ENCODE results near the gene SEH1L. TPM values are rescaled to one million over a fixed set of nuclear protein-coding genes. Genes with fewer than 3 reads are reported as not detected.

The SEH1L gene
- total and polyA plus RNA-seq, 3 experiments from 2014 or later = 25.9 to 141 (median 132) TPM

DNA sequence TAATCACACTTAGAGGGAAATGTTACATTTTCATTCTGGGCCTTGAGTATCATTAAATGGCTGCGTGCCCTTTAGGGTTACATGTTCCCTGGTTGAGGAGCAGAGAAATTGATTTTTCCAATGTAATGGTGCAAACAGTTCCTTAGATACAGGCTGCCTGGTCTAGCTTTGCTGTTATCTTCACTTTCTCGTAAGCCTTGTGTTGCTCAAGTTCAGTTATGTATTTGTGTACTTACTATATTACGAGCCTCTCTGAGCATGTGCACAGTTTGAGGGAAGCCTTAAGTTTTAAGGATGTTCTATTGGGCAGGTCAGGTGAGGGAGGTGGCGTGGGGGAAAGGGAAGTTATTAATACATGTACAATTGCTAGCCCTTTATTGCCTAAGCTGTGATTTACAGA lies 67.0 kb downstream of the SEH1L start:
- peaks cover 11 to 87% (median 32%) of the 10 kb centered on the region in 3 donors for H3K36me3 Mint-ChIP-seq
- Histone ChIP-seq H3K36me3 (ENCODE audit: insufficient read depth, low read length) (peaks cover 54% of the 10 kb centered on the region), H3K27ac (ENCODE audit: low read depth, low read length) (no peak overlapping the region), H3K4me3 (ENCODE audit: low read length) (no peak overlapping the region), H3K4me1 (ENCODE audit: insufficient read depth, low read length) (no peaks in the 10 kb centered on the region), H3K9me3 (ENCODE audit: low read length) (no peaks in the 10 kb centered on the region), H3K27me3 (ENCODE audit: insufficient read depth, low read length, poor library complexity, severe bottlenecking) (no peaks in the 10 kb centered on the region)
- H3K4me1 Mint-ChIP-seq = peaks cover 0 to 15% (median 9%) of the 10 kb centered on the region in 3 donors
- no peaks in the 10 kb centered on the region for H3K9me3 Mint-ChIP-seq
- H3K27me3 Mint-ChIP-seq = no peaks in the 10 kb centered on the region
- ChIA-PET POLR2A (no interaction called here), CTCF (interaction anchor here (1.3 kb wide), 1 partner anchor 8 kb away, joined by 3 read pairs; no protein-coding TSS in a partner anchor)
- peak overlapping the region in 2 of 8 donors; percentile 51 to 73 for H3K27ac Mint-ChIP-seq
- no peak overlapping the region for H3K4me3 Mint-ChIP-seq
- no peak for DNase-seq

DNA sequence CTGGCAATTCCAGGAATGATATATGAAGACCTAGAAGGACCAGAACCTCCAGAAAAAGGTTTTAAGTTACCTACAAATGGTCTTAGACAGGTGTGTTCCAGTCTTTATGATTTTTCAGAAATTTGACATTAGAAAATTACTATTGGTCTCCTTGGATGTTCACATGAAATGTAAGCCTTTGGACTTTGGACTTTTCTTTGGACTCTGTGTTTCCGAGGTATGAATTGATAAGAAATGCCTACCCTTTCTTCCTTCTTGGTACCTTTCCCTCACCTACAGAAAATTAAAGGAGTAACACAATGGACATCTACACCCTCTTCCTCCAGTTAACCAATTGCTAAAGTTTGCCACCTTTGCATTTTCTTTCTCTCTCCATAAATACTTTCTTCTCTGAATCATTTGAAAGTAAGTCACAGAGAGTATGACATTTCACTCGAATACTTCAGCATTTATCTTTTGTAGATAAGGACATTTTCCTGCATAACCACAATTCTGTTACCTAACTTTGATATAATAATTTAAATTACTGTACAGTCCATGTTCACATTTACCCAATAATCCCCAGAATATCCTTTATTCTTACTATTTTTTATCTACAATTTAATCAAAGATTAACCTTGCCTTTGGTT lies 69.5 kb downstream of the SEH1L start:
- H3K36me3 Mint-ChIP-seq = peaks cover 16 to 85% (median 40%) of the 10 kb centered on the region in 3 donors
- peaks cover 44% of the 10 kb centered on the region for H3K36me3 ChIP-seq (ENCODE audit: insufficient read depth, low read length)
- DNase-seq = no peak
- no peaks in the 10 kb centered on the region for H3K9me3 Mint-ChIP-seq
- H3K27ac Mint-ChIP-seq = peak overlapping the region in 1 of 8 donors; percentile 9
- H3K4me1 ChIP-seq (ENCODE audit: insufficient read depth, low read length) = no peaks in the 10 kb centered on the region
- CTCF ChIA-PET = interaction anchor here (1.6 kb wide), 1 partner anchor 83 kb away, joined by 3 read pairs; no protein-coding TSS in a partner anchor
- no peak overlapping the region for H3K27ac ChIP-seq (ENCODE audit: low read depth, low read length)
- no peaks in the 10 kb centered on the region for H3K9me3 ChIP-seq (ENCODE audit: low read length)
- no peak overlapping the region for H3K4me3 Mint-ChIP-seq
- no peaks in the 10 kb centered on the region for H3K27me3 Mint-ChIP-seq
- H3K4me3 ChIP-seq (ENCODE audit: low read length) = no peak overlapping the region
- no peaks in the 10 kb centered on the region for H3K27me3 ChIP-seq (ENCODE audit: insufficient read depth, low read length, poor library complexity, severe bottlenecking)
- POLR2A ChIA-PET = no interaction called here
- peaks cover 10 to 35% (median 17%) of the 10 kb centered on the region in 3 donors for H3K4me1 Mint-ChIP-seq

DNA sequence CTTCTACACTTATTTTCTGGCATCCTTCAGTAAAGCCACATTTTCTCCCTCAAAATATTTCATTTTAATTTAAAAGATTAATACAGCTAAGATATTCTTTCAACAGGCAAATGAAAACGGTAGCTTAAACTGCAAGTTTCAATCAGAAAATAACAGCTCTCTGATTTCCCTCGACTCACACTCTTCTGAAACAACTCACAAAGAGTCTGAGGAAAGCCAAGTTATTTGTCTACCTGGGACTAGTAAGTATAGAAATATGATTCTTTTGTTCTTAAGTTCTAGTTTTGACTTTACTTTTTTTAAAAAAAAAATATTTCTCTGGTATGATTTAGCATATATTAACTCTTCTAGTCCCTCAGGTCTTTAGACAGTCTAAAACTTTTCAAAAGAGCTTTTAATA lies 70.6 kb downstream of the SEH1L start:
- DNase-seq = no peak
- Mint-ChIP-seq H3K9me3 (peaks cover 0 to 3% (median 0%) of the 10 kb centered on the region in 5 donors), H3K27ac (peak overlapping the region in 2 of 8 donors; percentile 5 to 27), H3K27me3 (no peaks in the 10 kb centered on the region), H3K36me3 (peaks cover 26 to 84% (median 44%) of the 10 kb centered on the region in 3 donors), H3K4me1 (peaks cover 13 to 37% (median 26%) of the 10 kb centered on the region in 3 donors), H3K4me3 (no peak overlapping the region)
- Histone ChIP-seq H3K9me3 (ENCODE audit: low read length) (no peaks in the 10 kb centered on the region), H3K27ac (ENCODE audit: low read depth, low read length) (no peak overlapping the region), H3K36me3 (ENCODE audit: insufficient read depth, low read length) (peaks cover 33% of the 10 kb centered on the region), H3K27me3 (ENCODE audit: insufficient read depth, low read length, poor library complexity, severe bottlenecking) (no peaks in the 10 kb centered on the region), H3K4me3 (ENCODE audit: low read length) (no peak overlapping the region), H3K4me1 (ENCODE audit: insufficient read depth, low read length) (no peaks in the 10 kb centered on the region)
- POLR2A ChIA-PET = no interaction called here
- CTCF ChIA-PET = interaction anchor here (1.6 kb wide), 1 partner anchor 84 kb away, joined by 3 read pairs; no protein-coding TSS in a partner anchor

DNA sequence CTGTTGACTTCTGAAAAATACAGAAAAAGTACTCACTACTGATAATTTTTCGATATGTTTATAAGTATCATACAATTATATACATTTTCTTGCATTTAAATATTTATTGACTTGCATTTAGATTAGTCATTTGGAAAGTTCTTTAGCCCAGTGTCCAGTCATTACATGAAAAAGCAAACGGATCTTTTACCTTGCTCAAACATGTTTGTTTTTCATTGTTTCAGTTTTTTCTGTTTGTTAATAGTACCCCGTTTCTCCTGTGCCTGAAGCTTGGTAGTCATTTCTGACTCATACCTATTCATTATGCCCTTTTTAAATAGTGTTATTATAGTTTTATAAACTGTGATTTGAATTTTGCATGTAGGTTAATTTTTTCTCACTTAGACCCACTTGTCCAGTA lies 71.5 kb downstream of the SEH1L start:
- H3K36me3 Mint-ChIP-seq = peaks cover 32 to 84% (median 48%) of the 10 kb centered on the region in 3 donors
- ChIA-PET CTCF (no interaction called here), POLR2A (no interaction called here)
- Histone ChIP-seq H3K9me3 (ENCODE audit: low read length) (no peaks in the 10 kb centered on the region), H3K4me1 (ENCODE audit: insufficient read depth, low read length) (no peaks in the 10 kb centered on the region), H3K36me3 (ENCODE audit: insufficient read depth, low read length) (peaks cover 35% of the 10 kb centered on the region), H3K27ac (ENCODE audit: low read depth, low read length) (no peak overlapping the region), H3K27me3 (ENCODE audit: insufficient read depth, low read length, poor library complexity, severe bottlenecking) (no peaks in the 10 kb centered on the region), H3K4me3 (ENCODE audit: low read length) (no peak overlapping the region)
- peak overlapping the region in 3 of 8 donors; percentile 23 to 53 (median 30) for H3K27ac Mint-ChIP-seq
- H3K9me3 Mint-ChIP-seq = peaks cover 0 to 3% (median 0%) of the 10 kb centered on the region in 5 donors
- peaks cover 14 to 43% (median 34%) of the 10 kb centered on the region in 3 donors for H3K4me1 Mint-ChIP-seq
- no peak overlapping the region for H3K4me3 Mint-ChIP-seq
- no peak for DNase-seq
- H3K27me3 Mint-ChIP-seq = no peaks in the 10 kb centered on the region

DNA sequence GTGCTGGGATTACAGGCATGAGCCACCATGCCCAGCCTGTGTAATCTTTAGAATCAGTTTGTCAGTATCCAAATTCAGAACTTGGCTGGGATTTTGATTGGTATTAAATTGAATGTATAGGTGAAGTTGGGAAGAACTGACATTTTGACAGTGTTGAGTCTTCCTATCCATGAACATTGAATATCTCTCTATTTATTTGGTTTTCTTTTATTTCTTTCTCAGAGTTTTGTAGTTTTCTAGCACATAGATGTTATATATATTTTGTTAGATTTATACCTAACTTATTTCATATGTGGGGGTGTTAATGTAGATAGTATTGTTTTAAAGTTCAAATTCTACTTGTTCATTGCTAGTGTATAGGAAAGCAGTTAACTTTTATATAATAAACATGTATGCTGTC lies 74.8 kb downstream of the SEH1L start:
- peaks cover 21 to 75% (median 39%) of the 10 kb centered on the region in 3 donors for H3K36me3 Mint-ChIP-seq
- POLR2A ChIA-PET = interaction anchor here (0.7 kb wide), 1 partner anchor 22 kb away, joined by 3 read pairs; no protein-coding TSS in a partner anchor
- peaks cover 21% of the 10 kb centered on the region for H3K36me3 ChIP-seq (ENCODE audit: insufficient read depth, low read length)

GRCh38 chr18:13025233-13025632 lies 77.4 kb downstream of the SEH1L start:
- no peak for DNase-seq
- Histone ChIP-seq H3K4me3 (ENCODE audit: low read length) (no peak overlapping the region), H3K27ac (ENCODE audit: low read depth, low read length) (no peak overlapping the region), H3K4me1 (ENCODE audit: insufficient read depth, low read length) (no peaks in the 10 kb centered on the region), H3K36me3 (ENCODE audit: insufficient read depth, low read length) (peaks cover 16% of the 10 kb centered on the region), H3K9me3 (ENCODE audit: low read length) (no peaks in the 10 kb centered on the region), H3K27me3 (ENCODE audit: insufficient read depth, low read length, poor library complexity, severe bottlenecking) (no peaks in the 10 kb centered on the region)
- POLR2A ChIA-PET = no interaction called here
- CTCF ChIA-PET = no interaction called here
- H3K27me3 Mint-ChIP-seq = no peaks in the 10 kb centered on the region
- no peak overlapping the region for H3K27ac Mint-ChIP-seq
- H3K9me3 Mint-ChIP-seq = peaks cover 0 to 3% (median 0%) of the 10 kb centered on the region in 5 donors
- peaks cover 22 to 78% (median 32%) of the 10 kb centered on the region in 3 donors for H3K36me3 Mint-ChIP-seq
- peaks cover 14 to 28% (median 24%) of the 10 kb centered on the region in 3 donors for H3K4me1 Mint-ChIP-seq
- H3K4me3 Mint-ChIP-seq = no peak overlapping the region

More for the DNA sequence above, 74.8 kb downstream of the SEH1L start:
- CTCF ChIA-PET = interaction anchor here (1.4 kb wide), 1 partner anchor 11 kb away, joined by 3 read pairs; no protein-coding TSS in a partner anchor
- Histone ChIP-seq H3K4me1 (ENCODE audit: insufficient read depth, low read length) (no peaks in the 10 kb centered on the region), H3K27me3 (ENCODE audit: insufficient read depth, low read length, poor library complexity, severe bottlenecking) (no peaks in the 10 kb centered on the region), H3K27ac (ENCODE audit: low read depth, low read length) (no peak overlapping the region), H3K4me3 (ENCODE audit: low read length) (no peak overlapping the region), H3K9me3 (ENCODE audit: low read length) (no peaks in the 10 kb centered on the region)
- no peak for DNase-seq
- no peaks in the 10 kb centered on the region for H3K27me3 Mint-ChIP-seq
- no peak overlapping the region for H3K4me3 Mint-ChIP-seq
- peak overlapping the region in 1 of 8 donors; percentile 27 for H3K27ac Mint-ChIP-seq
- peaks cover 0 to 3% (median 0%) of the 10 kb centered on the region in 5 donors for H3K9me3 Mint-ChIP-seq
- peaks cover 16 to 47% (median 32%) of the 10 kb centered on the region in 3 donors for H3K4me1 Mint-ChIP-seq

GRCh38 chr18:13026583-13027270 lies 78.9 kb downstream of the SEH1L start:
- Mint-ChIP-seq H3K4me1 (peaks cover 17 to 29% (median 25%) of the 10 kb centered on the region in 3 donors), H3K27me3 (no peaks in the 10 kb centered on the region), H3K4me3 (no peak overlapping the region), H3K9me3 (peaks cover 0 to 3% (median 0%) of the 10 kb centered on the region in 5 donors), H3K36me3 (peaks cover 29 to 75% (median 36%) of the 10 kb centered on the region in 3 donors), H3K27ac (no peak overlapping the region)
- H3K4me1 ChIP-seq (ENCODE audit: insufficient read depth, low read length) = no peaks in the 10 kb centered on the region
- H3K9me3 ChIP-seq (ENCODE audit: low read length) = no peaks in the 10 kb centered on the region
- no peak overlapping the region for H3K27ac ChIP-seq (ENCODE audit: low read depth, low read length)
- ChIA-PET POLR2A (no interaction called here), CTCF (no interaction called here)
- H3K36me3 ChIP-seq (ENCODE audit: insufficient read depth, low read length) = peaks cover 26% of the 10 kb centered on the region
- H3K27me3 ChIP-seq (ENCODE audit: insufficient read depth, low read length, poor library complexity, severe bottlenecking) = no peaks in the 10 kb centered on the region
- no peak overlapping the region for H3K4me3 ChIP-seq (ENCODE audit: low read length)
- no peak for DNase-seq

DNA sequence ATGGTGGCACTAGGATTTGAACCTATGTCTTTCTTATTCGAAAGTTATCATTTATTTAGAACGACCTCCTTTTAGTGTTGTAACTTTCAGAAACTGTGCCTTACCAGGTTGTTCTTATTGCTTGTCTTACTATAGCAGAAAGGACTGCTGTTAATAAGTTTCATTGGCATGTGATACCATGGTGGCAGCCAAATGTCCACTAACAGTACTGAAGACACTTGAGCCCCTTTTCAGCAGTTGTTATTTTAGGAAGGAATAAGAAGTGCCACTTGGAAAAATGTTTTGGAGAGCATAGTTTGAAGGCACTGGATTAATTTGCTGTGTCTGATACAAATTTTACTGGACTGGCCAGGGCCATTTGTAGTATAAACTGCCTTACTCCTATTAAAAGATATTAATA lies 81.1 kb downstream of the SEH1L start:
- POLR2A ChIA-PET = no interaction called here
- peaks cover 20 to 79% (median 31%) of the 10 kb centered on the region in 3 donors for H3K36me3 Mint-ChIP-seq

More for the DNA sequence above, 81.1 kb downstream of the SEH1L start:
- peaks cover 16 to 27% (median 20%) of the 10 kb centered on the region in 3 donors for H3K4me1 Mint-ChIP-seq
- no peak for DNase-seq
- Histone ChIP-seq H3K36me3 (ENCODE audit: insufficient read depth, low read length) (peaks cover 36% of the 10 kb centered on the region), H3K27ac (ENCODE audit: low read depth, low read length) (no peak overlapping the region), H3K27me3 (ENCODE audit: insufficient read depth, low read length, poor library complexity, severe bottlenecking) (no peaks in the 10 kb centered on the region), H3K4me1 (ENCODE audit: insufficient read depth, low read length) (no peaks in the 10 kb centered on the region), H3K4me3 (ENCODE audit: low read length) (no peak overlapping the region), H3K9me3 (ENCODE audit: low read length) (no peaks in the 10 kb centered on the region)
- no peak overlapping the region for H3K4me3 Mint-ChIP-seq
- H3K27ac Mint-ChIP-seq = no peak overlapping the region
- CTCF ChIA-PET = no interaction called here
- H3K27me3 Mint-ChIP-seq = no peaks in the 10 kb centered on the region
- no peaks in the 10 kb centered on the region for H3K9me3 Mint-ChIP-seq

Data from CD8-positive, alpha-beta memory T cell (primary cell).